PC-9 (cell line): ENCODE measurements around the gene MTMR4. TPM values are rescaled to one million over a fixed set of nuclear protein-coding genes. Genes with fewer than 3 reads are reported as not detected.
A peak's percentile ranks its signal among the peaks of the same experiment; 100 is the strongest.

ENCODE experiments used
- Bru-seq: library from RNA; stranded (reverse); fragments of 400-500 nt; gene quantifications from one replicate; lab custom pipeline; 2021; lab: Mats Ljungman, UMichigan
- BruChase-seq, 2 experiments: library from RNA; stranded (reverse); fragments of 400-500 nt; gene quantifications; one replicate each; lab custom pipeline; 2021; lab: Mats Ljungman, UMichigan
- BruUV-seq: library from RNA; stranded (reverse); fragments of 400-500 nt; replicated peaks from 2 replicates; lab custom pipeline; 2021; lab: Mats Ljungman, UMichigan
- CTCF ChIA-PET: fragments of 300-600 bp; sonication (Branson Sonifier 250); formaldehyde crosslinking; loops from one replicate; lab custom pipeline; 2022; ENCODE audit warnings: antibody characterized with exemption; lab: Charles Lee
- POLR2A ChIA-PET: fragments of 300-600 bp; sonication (Branson Sonifier 250); formaldehyde crosslinking; loops from one replicate; lab custom pipeline; 2022; ENCODE audit warnings: antibody characterized with exemption; ENCODE audit not compliant: unreplicated experiment; lab: Charles Lee
- DNase-seq, 2 experiments: peaks; one replicate each; pipeline versions ENCODE4 v3.0.0 to v3.0.0-alpha.2; 2015 to 2022; ENCODE audit warnings: mixed read lengths in 1 of 2
- H2AFZ ChIP-seq: fragments of 200-600 bp; sonication (generic); 2 replicates; pipeline ENCODE4 v1.8.1; 2017; ENCODE audit warnings: antibody characterized with exemption
- H3F3A ChIP-seq: fragments of 200-600 bp; sonication (generic); 2 replicates; pipeline ENCODE4 v1.8.1; 2017; ENCODE audit warnings: antibody characterized with exemption, mild to moderate bottlenecking, low read depth; ENCODE audit not compliant: insufficient read depth
- H3K27ac ChIP-seq: fragments of 200-600 bp; sonication (generic); 2 replicates; pipeline ENCODE4 v1.6.1; 2016; ENCODE audit warnings: mixed run types
- H3K27me3 ChIP-seq: fragments of 200-600 bp; sonication (generic); 2 replicates; pipeline ENCODE4 v1.6.1; 2016; ENCODE audit warnings: low read depth, mixed run types; ENCODE audit not compliant: insufficient read depth
- H3K36me3 ChIP-seq: fragments of 200-600 bp; sonication (generic); 2 replicates; pipeline ENCODE4 v1.6.1; 2016; ENCODE audit warnings: low read depth, mixed run types
- H3K4me1 ChIP-seq: fragments of 200-600 bp; sonication (generic); replicated peaks from 2 replicates; pipeline ENCODE4 v1.6.1; 2016; ENCODE audit warnings: mixed run types; ENCODE audit not compliant: insufficient read depth
- H3K4me2 ChIP-seq: fragments of 200-600 bp; sonication (generic); 2 replicates; pipeline ENCODE4 v1.6.1; 2017; ENCODE audit warnings: mixed run types
- H3K4me3 ChIP-seq: fragments of 200-600 bp; sonication (generic); 2 replicates; pipeline ENCODE4 v1.6.1; 2016; ENCODE audit warnings: mixed run types
- H3K79me2 ChIP-seq: fragments of 200-600 bp; sonication (generic); 2 replicates; pipeline ENCODE4 v1.6.1; 2017; ENCODE audit warnings: low read depth, mixed run types
- H3K9me2 ChIP-seq: fragments of 200-600 bp; sonication (generic); 2 replicates; pipeline ENCODE4 v1.8.1; 2017; ENCODE audit warnings: mild to moderate bottlenecking; ENCODE audit not compliant: insufficient read depth
- H3K9me3 ChIP-seq: fragments of 200-600 bp; sonication (generic); 2 replicates; pipeline ENCODE4 v1.8.1; 2016; ENCODE audit warnings: low read depth; ENCODE audit not compliant: insufficient read depth
- H4K20me1 ChIP-seq: fragments of 200-600 bp; sonication (generic); 2 replicates; pipeline ENCODE4 v1.8.1; 2017; ENCODE audit not compliant: insufficient read depth
- EZH2 ChIP-seq: fragments of 200-600 bp; sonication (generic); IDR thresholded peaks from 2 replicates; pipeline ENCODE4 v1.8.0; 2017; ENCODE audit warnings: antibody characterized with exemption, low read depth
- intact Hi-C: fragments of 100-400 bp; cut with micrococcal nuclease; formaldehyde crosslinking; loops from one replicate; pipeline ENCODE4 v1.10.0; 2022; ENCODE audit not compliant: unreplicated experiment
- long read RNA-seq: library from polyadenylated mRNA; stranded (forward); transcript quantifications from one replicate; pipeline ENCODE4 v2.0.0, GENCODE V29; 2022
- total RNA-seq: library from RNA; stranded (reverse); gene quantifications from 2 replicates; pipeline ENCODE4 v1.2.3, GENCODE V29; 2021
- TF ChIP-seq, protein P1 (sequence below): fragments of 200-600 bp; sonication (generic); conservative IDR thresholded peaks from 2 replicates; pipeline ENCODE4 v1.6.1; 2017; ENCODE audit warnings: mixed run types, antibody characterized with exemption, mild to moderate bottlenecking, moderate library complexity

Gene MTMR4
- total RNA-seq (35.1 and 39.6 TPM in 2 replicates), Bru-seq, nascent RNA (percentile 72 among the genes with signal in this experiment), BruChase-seq, experiment 1, labeled RNA remaining after a 2-hour chase (percentile 78 among the genes with signal in this experiment), BruChase-seq, experiment 2, labeled RNA remaining after a 6-hour chase (percentile 85 among the genes with signal in this experiment)
- long read RNA-seq, full-length matches to known transcripts: 2 of 10 reads
- long read RNA-seq, partial matches to known transcripts: 5 of 10 reads
- long read RNA-seq, other reads (novel, unspliced or antisense): 3 of 10 reads

DNA sequence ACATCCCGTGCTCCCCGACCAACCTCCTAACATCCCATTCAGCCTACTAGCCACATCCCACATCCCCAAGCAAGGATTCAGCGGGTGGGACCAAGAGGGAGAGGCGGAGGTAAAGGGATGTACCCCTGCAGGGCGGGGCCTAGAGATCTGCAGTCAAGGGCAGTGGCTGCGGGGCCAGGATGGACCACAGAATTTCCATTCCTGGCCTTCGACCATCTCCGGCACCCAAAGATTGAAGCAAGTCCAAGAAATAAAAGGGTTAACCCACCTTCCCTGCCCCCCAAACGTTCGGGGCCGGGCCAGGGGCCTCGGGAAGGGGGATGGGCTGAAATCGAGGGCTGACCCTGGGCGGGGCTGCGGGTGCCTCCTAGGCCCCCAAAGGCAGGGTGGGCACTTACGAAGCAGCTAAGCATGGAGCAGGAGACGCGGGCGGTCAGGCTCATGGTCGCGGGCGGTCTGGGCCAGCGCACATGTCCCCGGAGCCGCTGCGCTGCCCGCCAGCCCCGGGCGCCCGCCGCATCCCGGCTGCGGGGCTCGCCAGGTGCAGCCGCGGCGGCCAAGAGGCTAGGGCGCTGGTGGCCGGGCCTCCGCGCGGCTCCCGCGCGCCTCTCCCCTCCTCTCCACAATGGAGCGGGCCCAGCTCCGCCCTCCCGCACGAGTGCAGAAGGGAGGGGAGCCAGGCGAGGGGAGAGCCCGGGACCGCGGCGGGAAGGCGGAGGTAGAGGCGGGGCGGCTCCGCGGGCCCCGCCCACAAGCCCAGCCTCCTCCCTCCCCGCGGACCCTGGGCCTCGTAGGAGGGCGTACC, at the start of gene MTMR4:
MTMR4 (minus strand) TSS at position 674 of the 805 bp plus-strand sequence; CDS start at position 443, 231 bp downstream.
- no peaks in the 10 kb centered on the region for H4K20me1 ChIP-seq
- H3K27ac ChIP-seq: no peak within 1 kb of the TSS
- 0 out of 2 replicates have a peak, but pooled peaks cover 12% of the 10 kb centered on the region for H3K36me3 ChIP-seq
- POLR2A ChIA-PET: interaction anchor here (0.7 kb wide), 1 partner anchor 28 kb away, joined by 4 read pairs; no protein-coding TSS in a partner anchor
- H3K4me2 ChIP-seq: peak within 1 kb of the TSS; percentile 82
- H3K27me3 ChIP-seq: no peaks in the 10 kb centered on the region
- TF ChIP-seq, protein P1, sequence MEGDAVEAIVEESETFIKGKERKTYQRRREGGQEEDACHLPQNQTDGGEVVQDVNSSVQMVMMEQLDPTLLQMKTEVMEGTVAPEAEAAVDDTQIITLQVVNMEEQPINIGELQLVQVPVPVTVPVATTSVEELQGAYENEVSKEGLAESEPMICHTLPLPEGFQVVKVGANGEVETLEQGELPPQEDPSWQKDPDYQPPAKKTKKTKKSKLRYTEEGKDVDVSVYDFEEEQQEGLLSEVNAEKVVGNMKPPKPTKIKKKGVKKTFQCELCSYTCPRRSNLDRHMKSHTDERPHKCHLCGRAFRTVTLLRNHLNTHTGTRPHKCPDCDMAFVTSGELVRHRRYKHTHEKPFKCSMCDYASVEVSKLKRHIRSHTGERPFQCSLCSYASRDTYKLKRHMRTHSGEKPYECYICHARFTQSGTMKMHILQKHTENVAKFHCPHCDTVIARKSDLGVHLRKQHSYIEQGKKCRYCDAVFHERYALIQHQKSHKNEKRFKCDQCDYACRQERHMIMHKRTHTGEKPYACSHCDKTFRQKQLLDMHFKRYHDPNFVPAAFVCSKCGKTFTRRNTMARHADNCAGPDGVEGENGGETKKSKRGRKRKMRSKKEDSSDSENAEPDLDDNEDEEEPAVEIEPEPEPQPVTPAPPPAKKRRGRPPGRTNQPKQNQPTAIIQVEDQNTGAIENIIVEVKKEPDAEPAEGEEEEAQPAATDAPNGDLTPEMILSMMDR: no peak
- TF ChIP-seq EZH2: no peak
- H3K79me2 ChIP-seq: peaks cover 3% of the 10 kb centered on the region; the same call in 1 of the 2 replicates
- peaks cover 16% of the 10 kb centered on the region for H3K4me1 ChIP-seq
- no TSS peak for BruUV-seq
- peaks cover 35% of the 10 kb centered on the region for H3F3A ChIP-seq
- CTCF ChIA-PET: interaction anchor here (0.5 to 0.6 kb wide), 3 partner anchors 134 to 213 kb away, joined by 3 read pairs; no protein-coding TSS in a partner anchor
- H3K4me3 ChIP-seq: peak within 1 kb of the TSS; percentile 73
- intact Hi-C loops: no loop called here
- DNase-seq: peak; percentile 63 to 78
- H2AFZ ChIP-seq: peak within 1 kb of the TSS; percentile 85
- H3K9me3 ChIP-seq: no peaks in the 10 kb centered on the region
- H3K9me2 ChIP-seq: no peaks in the 10 kb centered on the region

DNA sequence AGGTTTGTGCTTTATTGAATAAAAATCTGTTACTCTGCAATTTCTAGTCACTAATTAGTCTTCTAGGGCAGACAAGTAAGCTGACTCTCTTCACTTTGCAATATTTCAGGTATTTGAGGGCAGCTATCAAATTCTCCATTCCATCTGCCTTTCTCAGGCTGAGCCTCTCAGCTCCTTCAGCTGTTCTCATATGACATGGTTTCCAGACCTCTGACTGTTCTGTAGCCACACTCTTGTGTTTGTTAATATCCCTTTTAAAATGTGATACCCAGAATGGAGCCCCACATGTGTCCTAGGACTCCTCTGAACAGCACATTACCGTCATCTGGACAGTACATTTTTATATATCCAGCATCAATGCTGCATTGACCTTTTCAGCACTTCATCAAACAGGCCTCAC, 46.1 kb upstream of the MTMR4 start:
- Histone ChIP-seq H3K4me2 (no peak overlapping the region), H3K4me3 (no peak overlapping the region), H3K79me2 (no peaks in the 10 kb centered on the region), H3K9me2 (no peaks in the 10 kb centered on the region), H2AFZ (0 out of 2 replicates have a peak overlapping the region, but pooled peaks have one; percentile 2), H3K27me3 (no peaks in the 10 kb centered on the region), H3K36me3 (no peaks in the 10 kb centered on the region), H3K4me1 (peaks cover 5% of the 10 kb centered on the region; the same call in 1 of the 2 replicates), H3K9me3 (no peaks in the 10 kb centered on the region), H3F3A (0 out of 2 replicates have a peak, but pooled peaks cover 2% of the 10 kb centered on the region), H3K27ac (no peak overlapping the region), H4K20me1 (no peaks in the 10 kb centered on the region)
- CTCF ChIA-PET: no interaction called here
- TF ChIP-seq EZH2: no peak
- TF ChIP-seq, protein P1: no peak
- POLR2A ChIA-PET: interaction anchor here (0.6 kb wide), 1 partner anchor 143 kb away, joined by 3 read pairs; no protein-coding TSS in a partner anchor
- intact Hi-C loops: no loop called here
- no TSS peak for BruUV-seq
- no peak for DNase-seq

DNA sequence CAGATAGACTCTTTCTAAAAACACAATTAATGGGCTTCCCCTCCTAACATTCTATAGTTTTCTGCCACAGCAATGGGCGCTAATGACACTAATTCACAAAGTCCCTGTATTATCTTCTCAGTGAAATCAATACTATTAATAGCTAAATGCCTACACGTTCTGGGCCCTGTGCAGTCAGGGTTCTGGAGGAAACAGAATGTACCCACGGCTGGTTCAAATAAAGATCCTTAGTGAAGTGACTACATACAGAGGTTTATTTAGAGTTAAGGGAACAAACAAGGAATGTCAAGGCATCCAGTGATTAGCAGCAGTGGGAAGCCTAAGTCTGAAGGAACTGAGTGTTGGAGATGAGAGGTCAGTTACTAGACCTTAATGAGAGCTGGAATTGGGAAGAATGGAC, 43.5 kb upstream of the MTMR4 start:
- Histone ChIP-seq H3F3A (no peaks in the 10 kb centered on the region), H3K4me1 (no peaks in the 10 kb centered on the region), H3K4me3 (no peak overlapping the region), H3K9me3 (no peaks in the 10 kb centered on the region), H3K79me2 (no peaks in the 10 kb centered on the region), H4K20me1 (no peaks in the 10 kb centered on the region), H2AFZ (no peak overlapping the region), H3K36me3 (no peaks in the 10 kb centered on the region), H3K9me2 (no peaks in the 10 kb centered on the region), H3K4me2 (no peak overlapping the region), H3K27me3 (no peaks in the 10 kb centered on the region), H3K27ac (no peak overlapping the region)
- intact Hi-C loops: no loop called here
- DNase-seq: no peak
- TF ChIP-seq, protein P1: no peak
- TF ChIP-seq EZH2: no peak
- BruUV-seq: no TSS peak
- ChIA-PET POLR2A (no interaction called here), CTCF (no interaction called here)
